Measurements from ENCODE around the gene TEN1. TPM values are rescaled to one million over a fixed set of nuclear protein-coding genes. Genes with fewer than 3 reads are reported as not detected.

Gene TEN1
- total RNA-seq, 1 experiment from 2014 or later = 58.3 TPM

GRCh38 chr17:75983501-75984181 is 4.6 kb downstream of the TEN1 start:
- no peak overlapping the region for H3K4me2 ChIP-seq (ENCODE audit: low read length)

GRCh38 chr17:75985986-75986385 is 6.9 kb downstream of the TEN1 start:
- BruUV-seq (replicated peaks) = no TSS peak
- peaks cover 7% of the 10 kb centered on the region for H3K4me1 ChIP-seq (ENCODE audit: insufficient read depth, low read length)
- no peaks in the 10 kb centered on the region for H3K9me3 ChIP-seq (ENCODE audit: low read length)
- peaks cover 5% of the 10 kb centered on the region for H3F3A ChIP-seq (ENCODE audit: low read length, unreplicated experiment)
- H3K79me2 ChIP-seq (ENCODE audit: low read length) = peaks cover 9% of the 10 kb centered on the region
- no peak overlapping the region for H3K9ac ChIP-seq (ENCODE audit: low read length)
- H3K4me3 ChIP-seq (ENCODE audit: low read length) = no peak overlapping the region
- H3K4me2 ChIP-seq (ENCODE audit: low read length) = no peak overlapping the region
- CTCF ChIA-PET = no interaction called here
- no peaks in the 10 kb centered on the region for H3K9me2 ChIP-seq (replicated peaks; ENCODE audit: low read length)
- ATAC-seq = no peak
- no peak overlapping the region for H2AFZ ChIP-seq (ENCODE audit: low read length)
- intact Hi-C loops (cut with micrococcal nuclease) = no loop called here
- TF ChIP-seq, protein P1, sequence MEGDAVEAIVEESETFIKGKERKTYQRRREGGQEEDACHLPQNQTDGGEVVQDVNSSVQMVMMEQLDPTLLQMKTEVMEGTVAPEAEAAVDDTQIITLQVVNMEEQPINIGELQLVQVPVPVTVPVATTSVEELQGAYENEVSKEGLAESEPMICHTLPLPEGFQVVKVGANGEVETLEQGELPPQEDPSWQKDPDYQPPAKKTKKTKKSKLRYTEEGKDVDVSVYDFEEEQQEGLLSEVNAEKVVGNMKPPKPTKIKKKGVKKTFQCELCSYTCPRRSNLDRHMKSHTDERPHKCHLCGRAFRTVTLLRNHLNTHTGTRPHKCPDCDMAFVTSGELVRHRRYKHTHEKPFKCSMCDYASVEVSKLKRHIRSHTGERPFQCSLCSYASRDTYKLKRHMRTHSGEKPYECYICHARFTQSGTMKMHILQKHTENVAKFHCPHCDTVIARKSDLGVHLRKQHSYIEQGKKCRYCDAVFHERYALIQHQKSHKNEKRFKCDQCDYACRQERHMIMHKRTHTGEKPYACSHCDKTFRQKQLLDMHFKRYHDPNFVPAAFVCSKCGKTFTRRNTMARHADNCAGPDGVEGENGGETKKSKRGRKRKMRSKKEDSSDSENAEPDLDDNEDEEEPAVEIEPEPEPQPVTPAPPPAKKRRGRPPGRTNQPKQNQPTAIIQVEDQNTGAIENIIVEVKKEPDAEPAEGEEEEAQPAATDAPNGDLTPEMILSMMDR (conservative IDR thresholded peaks at IDR 0.05; ENCODE audit: low read depth, low read length) = no peak
- TF ChIP-seq EZH2 (IDR thresholded peaks at IDR 0.05; ENCODE audit: low read length, unreplicated experiment) = no peak
- no peak for TF ChIP-seq EZH2phosphoT487 (IDR thresholded peaks at IDR 0.05; ENCODE audit: borderline replicate concordance, low read length)
- no peak overlapping the region for H3K27ac ChIP-seq (ENCODE audit: low read length)
- no peak for DNase-seq
- no peaks in the 10 kb centered on the region for H4K20me1 ChIP-seq (ENCODE audit: low read length)
- POLR2A ChIA-PET (ENCODE audit: unreplicated experiment) = no interaction called here
- peaks cover 3% of the 10 kb centered on the region; the same call in 1 of the 2 replicates for H3K36me3 ChIP-seq (ENCODE audit: low read depth, low read length)
- H3K27me3 ChIP-seq (ENCODE audit: low read length) = no peaks in the 10 kb centered on the region

More at GRCh38 chr17:75983501-75984181, 4.6 kb downstream of the TEN1 start:
- Histone ChIP-seq H3K4me3 (ENCODE audit: low read length) (no peak overlapping the region), H3K9me3 (ENCODE audit: low read length) (no peaks in the 10 kb centered on the region), H3K36me3 (ENCODE audit: low read depth, low read length) (peaks cover 3% of the 10 kb centered on the region; the same call in 1 of the 2 replicates), H3K9ac (ENCODE audit: low read length) (no peak overlapping the region), H3K4me1 (ENCODE audit: insufficient read depth, low read length) (peaks cover 21% of the 10 kb centered on the region), H3F3A (ENCODE audit: low read length, unreplicated experiment) (peaks cover 5% of the 10 kb centered on the region), H3K27me3 (ENCODE audit: low read length) (no peaks in the 10 kb centered on the region), H3K79me2 (ENCODE audit: low read length) (peaks cover 26% of the 10 kb centered on the region), H3K27ac (ENCODE audit: low read length) (no peak overlapping the region), H4K20me1 (ENCODE audit: low read length) (no peaks in the 10 kb centered on the region), H3K9me2 (replicated peaks; ENCODE audit: low read length) (no peaks in the 10 kb centered on the region), H2AFZ (ENCODE audit: low read length) (no peak overlapping the region)
- intact Hi-C loops (cut with micrococcal nuclease) = no loop called here
- DNase-seq (no peak), ATAC-seq (no peak)
- no TSS peak for BruUV-seq (replicated peaks)
- POLR2A ChIA-PET (ENCODE audit: unreplicated experiment) = no interaction called here
- CTCF ChIA-PET = no interaction called here
- TF ChIP-seq, protein P1 (conservative IDR thresholded peaks at IDR 0.05; ENCODE audit: low read depth, low read length) = no peak
- TF ChIP-seq EZH2 (IDR thresholded peaks at IDR 0.05; ENCODE audit: low read length, unreplicated experiment) (no peak), EZH2phosphoT487 (IDR thresholded peaks at IDR 0.05; ENCODE audit: borderline replicate concordance, low read length) (no peak)

- Histone ChIP-seq H3K9me2 (replicated peaks; ENCODE audit: low read length) (no peaks in the 10 kb centered on the region), H3K4me2 (ENCODE audit: low read length) (no peak overlapping the region), H3K9ac (ENCODE audit: low read length) (no peak overlapping the region), H3K4me3 (ENCODE audit: low read length) (no peak overlapping the region), H3K36me3 (ENCODE audit: low read depth, low read length) (peaks cover 6% of the 10 kb centered on the region; the same call in 1 of the 2 replicates), H3F3A (ENCODE audit: low read length, unreplicated experiment) (peaks cover 3% of the 10 kb centered on the region), H3K27ac (ENCODE audit: low read length) (no peak overlapping the region), H4K20me1 (ENCODE audit: low read length) (no peaks in the 10 kb centered on the region), H3K27me3 (ENCODE audit: low read length) (no peaks in the 10 kb centered on the region), H3K9me3 (ENCODE audit: low read length) (no peaks in the 10 kb centered on the region), H3K79me2 (ENCODE audit: low read length) (0 out of 2 replicates have a peak, but pooled peaks cover 3% of the 10 kb centered on the region), H2AFZ (ENCODE audit: low read length) (no peak overlapping the region), H3K4me1 (ENCODE audit: insufficient read depth, low read length) (peaks cover 4% of the 10 kb centered on the region)
- ATAC-seq = no peak
- TF ChIP-seq, protein P1 (conservative IDR thresholded peaks at IDR 0.05; ENCODE audit: low read depth, low read length) = no peak
- no peak for TF ChIP-seq EZH2 (IDR thresholded peaks at IDR 0.05; ENCODE audit: low read length, unreplicated experiment)
- no peak for TF ChIP-seq EZH2phosphoT487 (IDR thresholded peaks at IDR 0.05; ENCODE audit: borderline replicate concordance, low read length)
- ChIA-PET CTCF (no interaction called here), POLR2A (ENCODE audit: unreplicated experiment) (no interaction called here)
- DNase-seq = no peak
- intact Hi-C loops (cut with micrococcal nuclease) = no loop called here
- no TSS peak for BruUV-seq (replicated peaks)
These were observed 8.0 kb downstream of the TEN1 start for GRCh38 chr17:75987041-75987440.
